Fibroblast of the aortic adventitia (primary cell): ENCODE measurements around the gene RASEF. TPM values are rescaled to one million over a fixed set of nuclear protein-coding genes. Genes with fewer than 3 reads are reported as not detected.
"Not testable (repeated sequence)": the region's sequence is repeated elsewhere in the genome, so short reads cannot be mapped to it uniquely, and the experiment has no call there.

ENCODE experiments used
- DNase-seq: peaks from one replicate; pipeline ENCODE4 v3.0.0-alpha.2; 2010; ENCODE audit warnings: low read depth
- H3K4me3 ChIP-seq: 2 replicates; pipeline ENCODE4 v1.5.1; 2011; ENCODE audit warnings: low read depth, mild to moderate bottlenecking, control low read depth, low read length, moderate library complexity
- CTCF ChIP-seq: IDR thresholded peaks from 2 replicates; pipeline ENCODE4 v1.5.1; 2011; ENCODE audit warnings: mild to moderate bottlenecking, low read length, control low read depth, inconsistent platforms; ENCODE audit not compliant: insufficient read depth
- total RNA-seq: library from RNA; depleted of rRNA; stranded (reverse); fragments of >200 nt; gene quantifications from 2 replicates; pipeline ENCODE4 v1.2.3, GENCODE V29; 2012; ENCODE audit warnings: low replicate concordance

Gene RASEF
- total RNA-seq, 1 donor: 0.27 TPM

DNA sequence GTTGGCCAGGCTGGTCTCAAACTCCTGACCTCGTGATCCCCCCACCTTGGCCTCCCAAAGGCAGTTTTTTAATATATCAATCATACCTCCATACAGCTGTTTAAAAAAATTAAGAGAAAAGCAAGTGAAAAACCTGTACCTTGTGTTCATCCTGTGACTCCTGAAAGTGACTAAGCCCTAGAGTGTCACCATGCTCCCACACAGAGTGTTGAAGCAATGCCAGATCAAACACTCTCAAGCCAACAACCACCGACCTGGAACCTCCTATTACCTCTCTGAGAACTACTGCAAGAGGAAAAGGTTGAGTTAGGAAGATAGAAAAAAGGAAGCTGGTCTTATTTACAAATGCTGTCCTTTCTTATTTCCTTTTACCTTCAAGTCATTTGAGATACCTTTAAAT is 123.5 kb downstream of the RASEF start:
- H3K4me3 ChIP-seq: no peak overlapping the region
- no peak for TF ChIP-seq CTCF
- DNase-seq: no peak

GRCh38 chr9:82938426-82939218 is 124.3 kb downstream of the RASEF start:
- no peak for TF ChIP-seq CTCF
- no peak overlapping the region for H3K4me3 ChIP-seq
- no peak for DNase-seq

DNA sequence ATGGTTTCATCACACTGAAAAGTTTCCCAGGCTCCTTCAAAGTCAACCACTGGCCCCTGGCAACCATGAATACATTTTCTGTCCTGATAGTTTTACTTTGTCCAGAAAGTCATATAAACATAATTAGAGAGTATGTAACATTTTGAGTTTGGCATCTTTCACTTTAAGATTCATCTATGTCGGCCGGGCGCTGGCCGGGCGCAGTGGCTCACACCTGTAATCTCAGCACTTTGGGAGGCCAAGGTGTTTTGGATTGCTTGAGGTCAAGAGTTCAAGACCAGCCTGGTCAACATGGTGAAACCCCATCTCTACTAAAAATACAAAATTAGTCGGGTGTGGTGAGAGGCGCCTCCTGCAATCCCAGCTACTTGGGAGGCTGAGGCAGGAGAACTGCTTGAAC is 126.4 kb downstream of the RASEF start:
- not testable (repeated sequence) for H3K4me3 ChIP-seq
- peak; percentile 16 for DNase-seq

GRCh38 chr9:82934949-82935348 is 128.0 kb downstream of the RASEF start:
- TF ChIP-seq CTCF: no peak
- DNase-seq: peak; percentile 78

DNA sequence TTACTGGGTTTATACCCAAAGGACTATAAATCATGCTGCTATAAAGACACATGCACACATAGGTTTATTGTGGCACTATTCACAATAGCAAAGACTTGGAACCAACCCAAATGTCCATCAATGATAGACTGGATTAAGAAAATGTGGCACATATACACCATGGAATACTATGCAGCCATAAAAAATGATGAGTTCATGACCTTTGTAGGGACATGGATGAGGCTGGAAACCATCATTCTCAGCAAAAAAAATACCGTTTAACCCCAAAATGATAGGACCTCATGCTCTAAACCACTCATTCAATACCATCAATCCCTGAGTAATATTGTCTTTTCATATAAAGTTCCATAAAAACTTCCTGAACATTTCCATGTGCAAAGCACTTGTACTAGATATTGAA is 128.9 kb downstream of the RASEF start:
- not testable (repeated sequence) for DNase-seq, H3K4me3 ChIP-seq

More at GRCh38 chr9:82934949-82935348, 128.0 kb downstream of the RASEF start:
- H3K4me3 ChIP-seq: no peak overlapping the region

DNA sequence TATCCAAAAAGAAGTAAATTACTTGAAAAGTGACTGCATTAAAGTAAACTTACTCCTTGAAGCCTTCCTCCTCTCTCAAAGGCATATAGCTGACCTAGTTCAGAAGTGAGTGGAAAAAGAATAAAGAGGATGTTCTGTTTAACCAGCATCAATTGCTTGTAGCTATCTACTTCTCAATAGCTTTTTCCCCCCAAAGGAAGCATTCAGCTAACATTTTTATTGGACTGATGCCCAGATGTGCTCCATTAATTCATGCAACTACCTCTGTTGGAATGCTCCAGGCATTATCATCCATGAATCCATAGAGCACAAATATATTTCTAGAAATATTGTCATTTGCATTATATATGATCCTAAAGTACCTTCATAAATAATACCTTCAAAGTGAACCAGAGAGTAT is 132.8 kb downstream of the RASEF start:
- no peak for TF ChIP-seq CTCF
- no peak overlapping the region for H3K4me3 ChIP-seq
- DNase-seq: no peak
